AG09309 (cell line): ENCODE measurements around the gene SNAPIN.

Experiments
- DNase-seq: peaks from one replicate; pipeline ENCODE4 v3.0.0-alpha.2; 2010; ENCODE audit warnings: low read depth
- H3K4me3 ChIP-seq: 2 replicates; pipeline ENCODE4 v1.5.1; 2011; ENCODE audit warnings: mild to moderate bottlenecking, low read depth, low read length, moderate library complexity; ENCODE audit not compliant: control insufficient read depth
- TF ChIP-seq, protein P1 (sequence below): IDR thresholded peaks from 2 replicates; pipeline ENCODE4 v1.5.1; 2011; ENCODE audit warnings: mild to moderate bottlenecking, low read depth, low read length, inconsistent platforms; ENCODE audit not compliant: insufficient read depth, control insufficient read depth; ENCODE audit errors: missing control alignments

The SNAPIN gene

GRCh38 chr1:153626477-153626903, 32.0 kb upstream of the SNAPIN start:
- DNase-seq, result no peak
- TF ChIP-seq, protein P1, sequence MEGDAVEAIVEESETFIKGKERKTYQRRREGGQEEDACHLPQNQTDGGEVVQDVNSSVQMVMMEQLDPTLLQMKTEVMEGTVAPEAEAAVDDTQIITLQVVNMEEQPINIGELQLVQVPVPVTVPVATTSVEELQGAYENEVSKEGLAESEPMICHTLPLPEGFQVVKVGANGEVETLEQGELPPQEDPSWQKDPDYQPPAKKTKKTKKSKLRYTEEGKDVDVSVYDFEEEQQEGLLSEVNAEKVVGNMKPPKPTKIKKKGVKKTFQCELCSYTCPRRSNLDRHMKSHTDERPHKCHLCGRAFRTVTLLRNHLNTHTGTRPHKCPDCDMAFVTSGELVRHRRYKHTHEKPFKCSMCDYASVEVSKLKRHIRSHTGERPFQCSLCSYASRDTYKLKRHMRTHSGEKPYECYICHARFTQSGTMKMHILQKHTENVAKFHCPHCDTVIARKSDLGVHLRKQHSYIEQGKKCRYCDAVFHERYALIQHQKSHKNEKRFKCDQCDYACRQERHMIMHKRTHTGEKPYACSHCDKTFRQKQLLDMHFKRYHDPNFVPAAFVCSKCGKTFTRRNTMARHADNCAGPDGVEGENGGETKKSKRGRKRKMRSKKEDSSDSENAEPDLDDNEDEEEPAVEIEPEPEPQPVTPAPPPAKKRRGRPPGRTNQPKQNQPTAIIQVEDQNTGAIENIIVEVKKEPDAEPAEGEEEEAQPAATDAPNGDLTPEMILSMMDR, result no peak
- H3K4me3 ChIP-seq, result peak overlapping the region; percentile 91

- peak within 1 kb of the TSS; percentile 91 for H3K4me3 ChIP-seq
- peak; percentile 85 for DNase-seq
- TF ChIP-seq, protein P1, result peak; percentile 69
Measured at GRCh38 chr1:153626904-153627714, 31.4 kb upstream of the SNAPIN start, which contains the start of gene S100A13. Gene S100A13 (minus strand): TSS chr1:153627505. CDS start chr1:153626472, 1,033 bp downstream.

- TF ChIP-seq, protein P1, result no peak
- peak within 1 kb of the TSS; percentile 91 for H3K4me3 ChIP-seq
- DNase-seq, result no peak
Measured at GRCh38 chr1:153627715-153628626, 30.5 kb upstream of the SNAPIN start, which contains the start of gene S100A1. Gene S100A1 (plus strand): TSS chr1:153628434. CDS start chr1:153630522, 2,088 bp downstream.

GRCh38 chr1:153628638-153629342, 29.7 kb upstream of the SNAPIN start:
- TF ChIP-seq, protein P1, result no peak
- no peak for DNase-seq
- H3K4me3 ChIP-seq, result no peak overlapping the region

GRCh38 chr1:153629343-153629665, 29.2 kb upstream of the SNAPIN start:
- TF ChIP-seq, protein P1, result no peak
- DNase-seq, result no peak
- no peak overlapping the region for H3K4me3 ChIP-seq

DNA sequence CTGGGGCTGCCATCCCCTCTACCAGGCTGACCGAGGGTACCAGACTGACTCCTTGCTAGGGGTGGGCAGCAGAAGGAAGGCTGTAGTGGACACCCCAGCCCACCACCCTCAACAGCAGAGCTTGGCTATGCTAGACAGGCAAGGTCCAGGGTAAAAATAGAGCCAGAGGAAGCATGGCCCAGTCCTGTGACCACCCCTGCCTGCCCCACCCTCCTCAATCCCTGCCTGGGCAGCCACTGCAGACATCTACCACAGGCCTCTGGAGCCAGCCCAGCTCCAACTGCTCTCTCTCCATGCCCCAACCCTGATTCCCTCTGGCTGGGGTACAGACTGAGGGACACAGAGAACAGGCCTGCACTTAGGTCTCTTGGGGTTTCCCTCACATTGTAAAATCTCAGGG, 28.5 kb upstream of the SNAPIN start:
- DNase-seq, result no peak
- TF ChIP-seq, protein P1, result no peak
- H3K4me3 ChIP-seq, result no peak overlapping the region
